Adrenal gland (tissue), 12 donors: ENCODE measurements around the gene GPR158. TPM values are rescaled to one million over a fixed set of nuclear protein-coding genes. Genes with fewer than 3 reads are reported as not detected.

Experiments
- DNase-seq, 7 donors: peaks; one replicate each; pipeline ENCODE4 v3.0.0-alpha.2; 2019 to 2020
- H3K27ac ChIP-seq, 5 donors: fragments of 200-600 bp; sonication (generic) in 4 of 5; 1 replicate in 3 of 5; 2 replicates in 2 of 5; pipeline versions ENCODE4 v1.5.1 to v1.8.0; 2016 to 2020; ENCODE audit warnings: mild to moderate bottlenecking in 1 of 5
- H3K27me3 ChIP-seq: fragments of 200-600 bp; 2 replicates; pipeline ENCODE4 v1.8.0; 2021
- H3K36me3 ChIP-seq, 2 donors: fragments of 200-600 bp; replicated peaks in 1 of 2; 1 replicate in 1 of 2; 2 replicates in 1 of 2; pipeline versions ENCODE4 v1.5.1 to v1.8.0; 2018 to 2022
- H3K4me1 ChIP-seq, 2 donors: fragments of 200-600 bp; replicated peaks in 1 of 2; 1 replicate in 1 of 2; 2 replicates in 1 of 2; pipeline versions ENCODE4 v1.5.1 to v1.8.0; 2018 to 2021
- H3K4me3 ChIP-seq, 4 donors: fragments of 200-600 bp; sonication (generic) in 3 of 4; one replicate each; pipeline ENCODE4 v1.5.1; 2016 to 2018
- H3K9me3 ChIP-seq, 3 donors: fragments of 200-600 bp; sonication (generic) in 1 of 3; replicated peaks in 1 of 3; 1 replicate in 2 of 3; 2 replicates in 1 of 3; pipeline versions ENCODE4 v1.5.1 to v1.8.0; 2016 to 2021
- POLR2A ChIP-seq, 2 donors: fragments of 450-650 bp; IDR thresholded peaks; one replicate each; pipeline ENCODE4 v1.6.1; 2017; ENCODE audit warnings: antibody characterized with exemption in 2 of 2, mild to moderate bottlenecking in 2 of 2, moderate library complexity in 1 of 2
- WGBS, 4 donors: extraction: QIAGEN DNeasy Blood & Tissue Kit in 2 of 4; methylation state at CpG; one replicate each; pipeline versions ENCODE4 v1.1.5 to v1.1.7; 2013 to 2017; 5-methylcytosine and 5-hydroxymethylcytosine counted together
- intact Hi-C, 2 donors: fragments of 100-400 bp; cut with DNase I; formaldehyde crosslinking; loops; one replicate each; pipeline versions ENCODE4 v1.14.1 to v1.15.0; 2022 to 2023
- polyA plus RNA-seq, 3 donors: library from polyadenylated mRNA; stranded (reverse); fragments of 200-250 nt in 2 of 3; fragments of 350-450 nt in 1 of 3; fragmentation: Illumina TruSeq in 1 of 3; extraction: RNeasy Lipid Tissue Mini Kit (QIAGEN cat#74804) in 1 of 3; gene quantifications; one replicate each; pipeline ENCODE4 v1.2.3, GENCODE V29; 2013 to 2014
- total RNA-seq, 9 donors: library from RNA; depleted of rRNA in 4 of 9; stranded (reverse); fragments of >200 nt in 4 of 9; fragments of 120-200 nt in 1 of 9; fragmentation: NEBNext Ultra II Directional in 1 of 9; extraction: Animal tissue kit (Norgen Biotek cat#: 25700) in 1 of 9; gene quantifications; one replicate each; pipeline versions ENCODE4 v1.1.0 to v1.2.4, GENCODE V29; 2013 to 2023
- TF ChIP-seq, protein P1 (sequence below), 6 experiments: fragments of 450-650 bp in 4 of 6; fragments of 200-600 bp in 2 of 6; sonication (generic) in 1 of 6; IDR thresholded peaks; 1 replicate in 5 of 6; 2 replicates in 1 of 6; pipeline versions ENCODE4 v1.5.1 to v1.8.0; 2016 to 2021; ENCODE audit warnings: antibody characterized with exemption in 6 of 6, mild to moderate bottlenecking in 2 of 6, moderate library complexity in 1 of 6
- donor health status: healthy with polysubstance abuse.
- donor health status: Bipolar disorder and iron deficiency.
- donor health status: DM: yes; HTN: yes; CAD: no.
- donor health status: DM: no; HTN: no; CAD: no.
- donor health status: DM: no; HTN: no; CAD: no.
- donor health status: DM: yes; HTN: yes; CAD: no.

The GPR158 gene
- total and polyA plus RNA-seq, 12 donors: 0.04 to 2.5 (median 0.94) TPM; not detected in 2

DNA sequence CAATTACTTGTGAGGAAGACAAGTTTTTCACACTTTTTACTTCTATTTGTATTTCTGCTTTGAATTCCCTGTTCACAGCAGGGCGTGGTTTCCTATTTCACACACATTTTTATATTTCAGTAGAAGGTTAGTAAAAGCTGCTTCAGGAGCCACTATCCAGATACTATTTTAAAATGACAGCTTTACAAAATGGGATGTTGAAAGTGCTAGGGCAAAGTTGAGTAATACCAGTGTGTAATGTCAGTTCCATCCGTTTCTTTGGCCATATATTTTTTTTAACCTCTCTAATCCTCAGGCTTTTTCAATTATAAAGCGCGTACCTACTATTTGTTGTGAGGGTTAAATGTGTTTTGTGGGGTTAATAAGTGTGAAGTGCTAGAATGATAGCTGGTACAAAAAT, 276.6 kb downstream of the GPR158 start:
- Histone ChIP-seq H3K4me3 (no peak overlapping the region), H3K9me3 (no peaks in the 10 kb centered on the region), H3K27ac (no peak overlapping the region), H3K36me3 (no peaks in the 10 kb centered on the region), H3K27me3 (no peaks in the 10 kb centered on the region), H3K4me1 (no peaks in the 10 kb centered on the region)
- WGBS, 4 donors: 70 to 77% (median 74%) methylated on average over 4 of the region's 4 CpGs
- no peak for DNase-seq
- TF ChIP-seq, protein P1, sequence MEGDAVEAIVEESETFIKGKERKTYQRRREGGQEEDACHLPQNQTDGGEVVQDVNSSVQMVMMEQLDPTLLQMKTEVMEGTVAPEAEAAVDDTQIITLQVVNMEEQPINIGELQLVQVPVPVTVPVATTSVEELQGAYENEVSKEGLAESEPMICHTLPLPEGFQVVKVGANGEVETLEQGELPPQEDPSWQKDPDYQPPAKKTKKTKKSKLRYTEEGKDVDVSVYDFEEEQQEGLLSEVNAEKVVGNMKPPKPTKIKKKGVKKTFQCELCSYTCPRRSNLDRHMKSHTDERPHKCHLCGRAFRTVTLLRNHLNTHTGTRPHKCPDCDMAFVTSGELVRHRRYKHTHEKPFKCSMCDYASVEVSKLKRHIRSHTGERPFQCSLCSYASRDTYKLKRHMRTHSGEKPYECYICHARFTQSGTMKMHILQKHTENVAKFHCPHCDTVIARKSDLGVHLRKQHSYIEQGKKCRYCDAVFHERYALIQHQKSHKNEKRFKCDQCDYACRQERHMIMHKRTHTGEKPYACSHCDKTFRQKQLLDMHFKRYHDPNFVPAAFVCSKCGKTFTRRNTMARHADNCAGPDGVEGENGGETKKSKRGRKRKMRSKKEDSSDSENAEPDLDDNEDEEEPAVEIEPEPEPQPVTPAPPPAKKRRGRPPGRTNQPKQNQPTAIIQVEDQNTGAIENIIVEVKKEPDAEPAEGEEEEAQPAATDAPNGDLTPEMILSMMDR (IDR thresholded peaks at IDR 0.05): no peak
- TF ChIP-seq POLR2A (IDR thresholded peaks at IDR 0.05): no peak
- intact Hi-C loops: no loop called here

DNA sequence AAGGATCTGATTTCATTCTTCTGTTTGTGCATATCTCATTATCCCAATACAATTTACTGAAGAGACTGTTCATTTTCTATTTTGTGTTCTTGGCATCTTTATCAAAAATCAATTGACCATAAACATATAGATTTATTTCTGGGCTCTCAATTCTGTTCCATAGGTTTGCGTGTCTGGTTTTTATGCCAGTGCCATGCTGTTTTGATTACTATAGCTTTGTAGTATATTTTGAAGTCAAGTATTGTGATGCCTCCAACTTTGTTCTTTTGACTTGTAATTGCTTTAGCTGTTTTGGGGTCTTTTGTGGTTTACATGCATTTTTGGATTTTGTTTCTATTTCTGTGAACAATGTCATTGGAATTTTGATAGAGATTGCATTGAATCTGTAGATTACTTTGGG, 278.8 kb downstream of the GPR158 start:
- intact Hi-C loops: no loop called here
- Histone ChIP-seq H3K9me3 (no peaks in the 10 kb centered on the region), H3K4me3 (no peak overlapping the region), H3K27ac (no peak overlapping the region), H3K27me3 (no peaks in the 10 kb centered on the region), H3K4me1 (no peaks in the 10 kb centered on the region), H3K36me3 (no peaks in the 10 kb centered on the region)
- TF ChIP-seq, protein P1 (IDR thresholded peaks at IDR 0.05): no peak
- no peak for TF ChIP-seq POLR2A (IDR thresholded peaks at IDR 0.05)
- no peak for DNase-seq
- 89 to 94% (median 91%) methylated on average over 1 of the region's 1 CpG for WGBS, 4 donors

DNA sequence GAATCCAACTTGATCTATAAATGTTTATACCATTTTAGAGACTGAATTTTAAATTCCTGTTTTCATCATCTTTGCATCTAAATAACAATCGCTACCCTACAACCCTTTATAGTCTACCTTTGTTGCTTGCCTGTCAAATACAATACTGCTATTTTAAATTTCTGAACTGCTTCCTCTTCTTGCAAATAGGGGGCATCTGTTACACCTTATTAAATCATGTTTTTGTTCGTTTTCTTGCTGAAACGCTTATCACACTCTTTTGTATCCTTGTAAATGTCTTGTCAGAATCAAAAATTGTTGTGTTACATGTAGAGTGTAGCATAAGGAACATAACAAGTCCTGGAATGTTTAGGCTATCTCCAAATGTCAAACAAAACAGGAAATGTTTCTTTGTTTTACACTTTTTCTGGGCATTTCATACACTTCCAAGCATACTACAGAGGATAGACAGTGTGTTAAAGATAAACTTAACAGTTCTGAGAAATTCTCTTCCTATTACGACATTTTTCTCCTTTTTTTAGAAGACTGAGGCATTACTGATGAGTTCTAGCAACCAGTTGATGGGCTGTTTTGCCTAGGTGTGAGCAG, 281.3 kb downstream of the GPR158 start:
- TF ChIP-seq POLR2A (IDR thresholded peaks at IDR 0.05): no peak
- TF ChIP-seq, protein P1 (IDR thresholded peaks at IDR 0.05): no peak
- Histone ChIP-seq H3K4me1 (no peaks in the 10 kb centered on the region), H3K36me3 (no peaks in the 10 kb centered on the region), H3K9me3 (no peaks in the 10 kb centered on the region), H3K27ac (no peak overlapping the region), H3K27me3 (no peaks in the 10 kb centered on the region), H3K4me3 (no peak overlapping the region)
- intact Hi-C loops: no loop called here
- 27 to 32% (median 29%) methylated on average over 4 of the region's 4 CpGs for WGBS, 4 donors
- no peak for DNase-seq

DNA sequence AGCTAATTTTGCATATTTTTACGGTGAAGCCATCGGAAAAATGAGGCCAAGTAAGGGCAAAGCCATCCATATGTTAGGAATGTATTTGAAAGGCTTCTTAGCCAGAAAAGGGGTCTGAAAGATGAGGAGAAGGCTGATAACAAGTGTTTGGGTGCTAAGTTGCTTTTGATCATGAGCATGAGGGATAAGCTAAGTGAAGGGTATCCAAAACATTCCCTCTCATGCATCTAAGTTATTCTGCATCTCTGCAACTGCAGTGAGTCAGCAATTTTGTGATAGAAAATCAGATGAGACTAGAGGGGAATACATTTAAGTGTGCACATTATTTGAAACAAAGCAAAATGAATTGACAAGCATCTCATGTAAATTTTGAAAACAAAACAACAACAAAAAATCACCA, 282.8 kb downstream of the GPR158 start:
- Histone ChIP-seq H3K36me3 (no peaks in the 10 kb centered on the region), H3K27ac (no peak overlapping the region)

More for the DNA sequence above, 282.8 kb downstream of the GPR158 start:
- TF ChIP-seq, protein P1 (IDR thresholded peaks at IDR 0.05): no peak
- TF ChIP-seq POLR2A (IDR thresholded peaks at IDR 0.05): no peak
- intact Hi-C loops: no loop called here
- Histone ChIP-seq H3K9me3 (no peaks in the 10 kb centered on the region), H3K4me1 (no peaks in the 10 kb centered on the region), H3K4me3 (no peak overlapping the region), H3K27me3 (no peaks in the 10 kb centered on the region)
- WGBS, 4 donors: 69 to 82% (median 75%) methylated on average over 2 of the region's 2 CpGs
- DNase-seq: no peak
